Measurements from ENCODE around the gene KDM5B.
"Not testable (repeated sequence)": the region's sequence is repeated elsewhere in the genome, so short reads cannot be mapped to it uniquely, and the experiment has no call there.

KDM5B gene

DNA sequence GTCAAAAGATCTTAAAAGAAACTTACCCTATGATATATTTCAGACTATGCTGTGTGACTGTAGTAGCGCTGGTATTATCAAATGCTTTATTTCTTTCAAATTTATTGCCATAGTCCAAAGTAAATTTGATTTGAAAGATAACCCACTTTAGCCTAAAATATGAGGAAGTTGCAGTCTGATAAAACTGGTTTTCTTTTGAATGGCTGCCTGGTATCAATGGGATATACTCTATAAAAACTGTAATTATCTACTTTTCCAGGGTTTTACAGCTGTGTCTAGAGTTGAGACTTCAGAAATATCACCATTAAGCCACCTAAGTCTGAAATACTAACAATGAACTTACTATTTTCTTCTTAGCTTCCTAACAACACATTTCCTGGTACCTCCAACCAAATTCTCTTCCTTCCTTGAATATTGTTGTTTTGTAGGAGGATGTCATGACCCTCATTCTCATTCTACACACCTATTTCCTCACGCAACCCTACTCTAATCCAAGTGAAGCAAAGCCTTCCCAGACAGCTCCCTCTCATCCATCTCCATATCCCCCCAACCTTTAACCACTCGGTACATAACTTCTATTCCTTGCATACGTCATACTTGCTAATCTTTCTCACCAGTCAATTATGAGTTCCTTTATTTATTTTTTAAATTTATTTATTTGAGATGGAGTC, 17.0 kb downstream of the KDM5B start:
- no peak for DNase-seq

DNA sequence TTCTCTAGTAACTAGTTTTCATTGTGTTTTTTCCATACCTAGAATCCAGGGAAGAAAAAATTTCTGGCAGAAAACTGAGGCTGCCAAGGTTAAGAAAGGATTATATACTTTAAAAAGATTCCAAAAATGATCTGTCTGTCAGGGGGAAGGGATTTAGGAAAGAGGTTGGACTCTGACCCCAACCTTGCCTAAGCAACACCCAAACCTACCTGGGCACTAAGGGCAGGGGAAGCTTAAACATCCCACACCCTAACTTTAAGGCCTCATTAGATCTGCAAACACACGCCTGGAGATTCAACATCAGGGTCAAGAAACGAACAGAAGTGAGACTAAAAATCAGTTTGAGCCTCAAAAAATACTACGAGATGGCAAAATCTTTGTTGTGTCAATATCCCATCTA, 19.4 kb downstream of the KDM5B start:
- no peak for DNase-seq

DNA sequence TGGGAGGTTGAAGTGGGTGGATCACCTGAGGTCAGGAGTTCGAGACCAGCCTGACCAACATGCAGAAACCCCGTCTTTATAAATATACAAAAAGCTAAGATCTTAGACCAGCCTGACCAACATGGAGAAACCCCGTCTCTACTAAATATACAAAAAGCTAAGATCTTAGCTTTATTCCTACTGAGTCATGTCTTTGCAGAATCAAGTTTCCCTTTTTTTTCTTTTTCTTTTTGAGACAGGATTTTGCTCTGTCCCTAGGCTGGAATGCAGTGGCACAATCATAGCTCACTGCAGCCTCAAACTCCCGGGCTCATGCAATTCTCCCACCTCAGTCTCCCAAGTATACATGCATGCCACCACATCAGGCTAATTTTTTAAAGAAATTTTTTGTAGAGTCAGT, 21.4 kb downstream of the KDM5B start:
- DNase-seq = no peak

DNA sequence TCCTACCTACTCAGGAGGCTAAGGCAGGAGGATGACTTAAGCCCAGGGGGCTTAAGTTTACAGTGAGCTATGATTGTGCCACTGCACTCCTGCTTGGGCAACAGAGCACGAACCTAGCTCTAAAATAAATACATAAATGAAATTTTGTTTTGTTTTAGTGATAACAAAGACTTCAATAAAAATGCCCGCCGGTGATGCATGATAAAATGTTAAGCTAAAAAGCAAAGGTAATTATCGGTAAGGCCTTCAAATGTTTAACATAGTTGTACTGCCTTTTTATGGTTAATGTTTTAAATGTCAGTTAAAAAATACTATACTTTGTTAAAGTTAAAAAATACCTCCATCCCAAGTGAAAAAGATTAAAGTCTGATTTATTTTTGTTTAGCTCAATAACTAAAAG, 27.0 kb downstream of the KDM5B start:
- DNase-seq = no peak

DNA sequence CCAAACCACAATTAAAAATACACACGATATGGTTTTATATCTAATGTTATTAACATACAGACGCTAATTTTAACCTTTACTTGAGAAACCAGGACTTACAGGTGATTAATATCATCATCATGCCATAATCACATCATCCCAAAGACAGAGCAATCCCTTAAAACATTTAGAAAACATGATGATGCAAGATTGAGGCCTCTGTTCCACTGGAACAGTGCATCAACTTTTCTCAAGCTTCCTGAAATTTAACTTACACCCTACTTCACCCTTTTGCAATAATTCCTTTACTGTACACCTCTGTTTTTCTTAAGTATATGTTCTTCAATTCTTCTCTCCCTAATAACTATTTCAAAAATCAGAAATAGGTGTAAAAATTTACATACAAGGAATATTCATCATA, 38.1 kb downstream of the KDM5B start:
- no peak for DNase-seq

DNA sequence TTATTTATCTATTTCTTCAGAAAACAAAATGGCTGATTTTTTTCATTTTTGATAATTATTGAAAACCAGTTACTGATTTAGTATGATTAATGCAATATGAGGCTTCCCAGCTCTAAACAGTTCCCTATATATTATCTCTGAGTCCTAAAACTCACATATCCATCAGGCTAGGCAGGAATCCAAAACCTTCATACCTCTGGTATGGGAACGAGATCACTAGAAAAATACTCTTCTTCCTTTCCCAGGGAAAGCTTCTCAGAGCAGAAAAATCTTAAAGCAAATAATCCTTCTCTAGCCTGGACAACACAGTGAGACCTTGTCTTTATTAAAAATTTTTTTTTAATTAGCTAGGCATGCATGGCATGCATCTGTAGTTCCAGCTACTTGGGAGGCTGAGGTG, 42.5 kb downstream of the KDM5B start:
- no peak for DNase-seq

DNA sequence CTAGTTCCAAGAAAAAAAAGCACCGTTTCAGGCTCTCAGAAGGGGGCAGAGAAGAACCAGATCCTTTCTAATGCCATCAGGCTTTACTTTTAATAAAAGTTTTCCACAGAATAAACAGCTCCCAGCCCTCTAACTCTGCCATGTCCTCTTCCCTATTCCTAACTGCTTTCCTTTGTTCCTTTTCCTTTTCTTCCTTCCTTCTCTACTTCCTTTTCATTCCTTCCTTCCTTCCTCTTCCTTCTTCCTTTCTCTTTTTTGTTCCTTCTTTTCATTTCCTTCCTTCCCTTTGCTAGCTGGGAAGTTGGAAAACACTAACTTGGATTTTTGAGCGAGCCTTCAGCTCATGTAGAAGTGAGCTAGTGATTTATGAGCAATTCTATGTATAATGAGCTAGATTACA, 46.2 kb downstream of the KDM5B start:
- no peak for DNase-seq

DNA sequence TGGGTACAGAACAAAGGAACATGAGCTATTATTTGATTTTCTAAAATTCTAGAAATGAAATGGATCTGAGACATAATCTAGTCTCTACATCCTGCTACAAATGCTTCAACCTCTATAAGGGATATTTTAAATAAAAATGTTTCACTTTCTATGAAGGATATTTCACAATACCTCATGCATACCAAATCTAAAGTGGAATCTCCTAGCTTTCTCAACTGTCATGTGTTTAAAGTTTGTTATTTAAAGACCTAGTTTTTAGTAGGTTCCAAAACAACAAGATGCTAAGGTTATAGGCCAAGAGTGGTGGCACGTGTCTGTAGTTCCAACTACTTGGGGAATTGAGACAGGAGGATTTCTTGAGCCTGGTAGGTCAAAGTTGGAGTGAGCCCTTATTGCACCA, 47.6 kb downstream of the KDM5B start:
- DNase-seq = no peak

DNA sequence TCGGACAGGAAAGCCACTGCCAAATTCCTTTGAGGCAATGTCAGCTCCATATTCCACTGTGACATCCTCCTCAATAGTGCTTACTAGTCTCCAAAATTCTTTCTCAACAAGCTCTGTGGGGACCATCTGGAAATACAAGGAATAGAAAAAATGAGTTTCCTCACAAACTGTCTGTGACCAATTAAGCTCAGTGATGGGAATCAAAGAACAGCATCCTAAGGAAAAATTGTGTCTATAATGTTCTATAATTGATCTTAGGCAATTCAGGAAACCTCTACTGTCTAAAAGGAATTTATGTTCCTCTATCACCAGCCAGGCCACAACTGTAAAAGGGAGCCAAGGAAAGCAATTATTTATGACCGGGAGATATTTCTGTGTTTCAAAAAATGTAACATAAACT, 51.8 kb downstream of the KDM5B start:
- DNase-seq = no peak

DNA sequence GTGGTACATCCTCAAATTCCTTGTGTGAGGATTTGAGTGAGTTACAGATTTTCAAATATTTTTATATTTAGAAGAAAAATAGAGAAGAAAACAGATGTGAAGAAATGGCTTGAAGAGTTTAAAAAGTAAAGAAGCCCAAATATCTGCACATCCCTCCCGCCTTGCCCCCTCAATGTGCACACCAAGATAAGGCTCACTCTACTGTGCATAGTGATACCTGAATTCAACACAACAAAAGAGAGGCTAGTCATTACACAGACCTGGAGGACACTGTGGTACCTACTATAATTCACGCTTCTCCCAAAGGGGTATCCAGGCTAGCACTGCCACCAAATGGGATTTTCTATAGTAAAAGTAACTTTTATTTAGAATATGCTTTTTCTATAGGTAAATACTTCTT, 53.9 kb downstream of the KDM5B start:
- no peak for DNase-seq

DNA sequence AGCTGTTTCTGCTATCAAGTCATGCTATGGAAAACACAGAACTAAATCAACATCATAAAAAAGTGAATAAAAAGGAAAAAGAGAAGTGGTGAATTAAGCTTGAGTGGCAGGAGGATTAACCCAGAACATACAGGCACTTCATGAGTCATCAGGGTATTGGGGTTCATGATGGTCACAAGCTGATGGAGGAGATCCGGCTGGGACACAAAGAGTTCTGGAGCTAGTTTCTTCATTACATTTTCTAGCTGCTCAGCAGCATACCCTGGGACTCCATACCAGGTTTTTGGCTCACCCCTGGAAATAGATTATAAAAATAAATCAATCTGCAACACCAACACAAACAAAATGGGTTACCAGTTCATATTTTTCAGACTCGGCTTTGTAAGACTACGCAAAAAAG, 55.4 kb downstream of the KDM5B start:
- no peak for DNase-seq

DNA sequence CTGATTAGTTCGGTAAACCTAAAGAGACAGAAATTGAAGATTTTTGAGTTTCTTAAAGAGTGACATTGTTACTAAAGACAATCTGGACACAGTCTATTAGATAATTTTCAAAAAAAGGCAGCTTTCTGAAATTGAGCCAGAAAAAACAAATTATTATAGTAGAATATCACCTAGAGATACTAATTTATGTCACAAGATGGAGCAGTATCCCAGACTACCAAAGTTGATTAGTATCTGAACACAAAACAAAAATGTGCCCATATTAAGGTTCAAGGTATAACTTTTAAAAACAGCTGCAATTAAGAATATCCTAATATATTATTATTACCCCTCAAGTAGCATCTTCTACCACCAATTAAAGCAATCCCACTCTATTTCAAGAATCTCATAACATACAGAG, 57.5 kb downstream of the KDM5B start:
- DNase-seq = no peak

DNA sequence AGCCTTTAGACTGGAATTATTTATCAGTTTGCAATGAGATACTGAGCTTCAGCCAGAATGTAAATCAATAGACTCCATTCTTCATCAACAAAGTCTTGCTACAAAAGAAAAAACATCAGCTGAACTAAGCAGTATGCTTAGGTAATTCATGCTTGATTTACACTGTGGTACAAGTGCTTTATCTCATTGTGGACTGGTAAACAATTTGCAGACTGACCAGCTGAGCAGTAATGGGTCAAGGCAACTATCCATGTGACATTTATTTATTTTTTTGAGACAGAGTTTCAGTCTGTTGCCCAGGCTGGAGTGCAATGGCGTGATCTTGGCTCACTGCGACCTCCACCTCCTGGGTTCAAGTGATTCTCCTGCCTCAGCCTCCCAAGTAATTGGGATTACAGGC, 58.2 kb downstream of the KDM5B start:
- DNase-seq = no peak

DNA sequence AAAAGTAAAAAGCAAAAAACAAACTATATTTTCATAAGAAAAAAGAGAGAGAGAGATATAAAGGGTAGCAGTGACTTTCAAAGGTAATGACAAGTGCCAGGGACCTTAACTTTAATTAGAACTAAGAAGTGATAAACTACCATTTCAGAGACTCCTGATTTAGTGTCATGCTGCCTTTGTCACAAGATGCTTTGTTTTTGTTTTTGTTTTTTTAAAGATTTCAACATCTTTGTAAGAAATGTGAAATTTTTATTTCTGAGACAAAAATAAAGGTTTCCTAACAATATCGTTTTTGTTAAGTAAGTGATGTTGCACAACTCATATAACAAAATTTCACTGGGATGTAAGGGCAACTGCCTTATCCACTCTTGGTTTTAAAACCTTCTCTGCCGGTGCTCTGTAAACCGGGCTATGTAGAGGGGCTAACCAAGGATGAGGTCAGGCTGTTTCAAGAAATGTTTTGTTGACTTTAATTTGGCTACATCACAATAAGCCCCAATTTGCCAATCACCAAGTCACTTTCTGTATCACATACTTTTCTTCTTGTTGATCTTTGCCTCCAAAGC, 62.8 kb downstream of the KDM5B start:
- DNase-seq = no peak

DNA sequence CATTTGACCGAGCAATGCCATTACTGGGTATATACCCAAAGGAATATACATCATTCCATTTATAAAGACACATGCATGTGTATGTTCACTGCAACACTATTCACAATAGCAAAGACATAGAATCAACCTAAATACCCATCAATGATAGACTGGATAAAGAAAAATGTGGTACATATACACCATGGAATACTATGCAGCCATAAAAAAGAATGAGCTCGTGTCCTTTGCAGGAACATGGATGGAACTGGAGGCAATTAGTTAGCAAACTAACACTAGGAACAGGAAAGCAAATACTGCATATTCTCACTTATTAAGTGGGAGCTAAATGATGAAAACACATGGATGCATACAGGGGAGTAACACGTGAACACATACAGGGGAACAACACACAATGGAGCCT, 63.5 kb downstream of the KDM5B start:
- not testable (repeated sequence) for DNase-seq

DNA sequence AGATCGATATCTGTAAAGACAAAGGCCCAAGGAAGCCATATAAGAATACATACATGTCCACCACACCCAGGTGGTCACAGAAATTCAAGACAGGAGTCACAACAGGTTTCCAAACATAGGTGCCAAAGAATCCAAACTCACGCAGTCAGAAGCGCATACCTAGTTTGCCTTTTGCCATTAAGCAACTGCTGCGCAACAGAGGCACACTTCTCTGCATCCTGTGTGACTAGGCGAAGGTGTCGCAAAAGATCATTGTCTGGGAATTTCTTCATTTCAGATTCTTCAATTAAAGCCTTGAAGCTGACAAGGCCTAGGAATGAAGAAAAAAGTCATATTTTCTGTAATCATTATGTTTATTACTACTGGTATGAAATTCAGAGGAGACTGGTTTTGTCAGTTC, 65.7 kb downstream of the KDM5B start:
- no peak for DNase-seq

DNA sequence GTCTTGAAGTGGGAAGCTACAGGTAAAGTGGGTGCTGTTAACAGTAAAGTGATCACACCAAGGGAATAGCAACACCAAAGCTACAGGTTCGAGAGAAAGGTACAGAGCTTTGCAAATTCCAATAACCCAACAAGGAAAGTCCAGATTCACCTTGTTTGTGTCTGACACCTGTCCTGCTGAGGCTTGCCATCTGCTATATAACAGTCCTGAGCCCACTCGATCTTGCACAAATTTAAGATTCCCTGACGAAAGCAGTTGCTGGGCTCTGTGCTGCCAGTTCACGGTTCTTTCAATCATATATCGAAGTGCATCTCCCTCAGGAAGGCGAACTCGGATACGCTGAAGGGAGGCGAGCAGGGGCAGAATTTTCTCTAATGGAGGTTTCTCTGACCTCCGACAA, 75.0 kb downstream of the KDM5B start:
- DNase-seq = no peak

DNA sequence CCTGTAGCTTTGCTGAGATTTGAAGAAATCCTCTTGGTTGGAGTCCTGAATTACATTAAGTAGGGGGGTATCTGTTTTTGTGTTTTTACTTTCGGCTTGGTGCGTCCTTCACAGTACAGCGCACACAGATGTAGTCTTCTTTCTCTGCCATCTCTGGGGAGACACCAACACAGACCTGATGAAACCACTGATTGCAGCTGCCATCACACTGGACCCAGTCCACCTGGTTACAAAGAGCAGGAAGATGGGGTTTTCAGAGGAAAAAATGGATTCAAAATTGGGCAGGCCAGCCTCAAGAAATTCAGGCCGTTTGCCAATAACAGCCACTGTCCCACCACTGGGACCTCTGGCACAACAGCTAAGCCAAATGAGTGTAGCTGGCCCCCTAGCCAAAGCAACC, 79.3 kb downstream of the KDM5B start:
- no peak for DNase-seq

DNA sequence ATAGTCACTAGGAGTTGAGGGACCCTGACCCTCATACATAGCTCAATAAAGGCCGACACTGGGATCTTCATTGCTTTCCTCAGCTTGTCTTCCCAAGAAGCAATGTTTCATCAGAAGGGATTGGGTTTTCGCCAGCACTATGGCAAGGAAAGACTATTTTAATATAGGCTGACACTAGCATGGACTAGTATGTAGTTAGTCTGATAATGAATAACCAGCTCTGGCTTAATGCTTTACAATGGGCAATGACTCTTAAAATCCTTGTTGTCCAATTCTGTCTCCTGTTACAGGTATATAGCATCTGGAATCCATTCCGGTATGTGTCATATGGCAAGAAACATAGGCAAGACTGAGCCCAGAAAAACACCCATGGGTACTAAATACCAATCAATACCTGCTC, 82.7 kb downstream of the KDM5B start:
- no peak for DNase-seq

DNA sequence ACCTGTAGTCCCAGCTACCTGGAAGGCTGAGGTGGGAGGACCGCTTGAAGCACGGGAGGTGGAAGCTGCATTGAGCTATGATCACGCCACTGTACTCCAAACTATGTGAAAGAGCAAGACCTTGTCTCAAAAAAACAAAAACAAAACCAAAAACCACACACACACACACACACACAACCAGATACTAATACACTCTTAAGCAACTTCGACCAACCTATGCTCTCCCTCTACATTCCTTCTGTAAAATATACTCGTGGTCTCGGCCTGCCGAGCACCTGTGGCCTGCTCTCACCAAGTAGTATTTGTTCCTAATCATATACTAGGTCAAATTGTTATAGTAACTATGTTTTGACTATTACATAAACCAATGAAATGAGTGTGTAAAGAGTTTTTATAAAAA, 84.5 kb downstream of the KDM5B start:
- DNase-seq = no peak

DNA sequence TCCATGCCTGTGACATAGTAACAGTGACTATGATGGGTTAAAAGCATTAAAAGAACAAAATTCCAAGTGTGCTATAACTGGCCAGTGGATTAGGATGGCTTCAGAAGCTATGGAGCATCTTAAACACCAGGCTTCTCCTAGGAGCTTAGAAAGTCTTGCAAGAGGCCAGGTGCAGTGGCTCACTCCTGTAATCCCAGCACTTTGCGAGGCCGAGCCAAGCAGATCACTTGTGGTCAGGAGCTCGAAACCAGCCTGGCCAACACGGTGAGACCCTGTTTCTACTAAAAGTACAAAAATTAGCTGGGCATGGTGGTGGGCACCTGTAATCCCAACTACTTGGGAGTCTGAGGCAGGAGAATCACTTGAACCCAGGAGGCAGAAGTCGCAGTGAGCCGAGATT, 85.2 kb downstream of the KDM5B start:
- DNase-seq = not testable (repeated sequence)

DNA sequence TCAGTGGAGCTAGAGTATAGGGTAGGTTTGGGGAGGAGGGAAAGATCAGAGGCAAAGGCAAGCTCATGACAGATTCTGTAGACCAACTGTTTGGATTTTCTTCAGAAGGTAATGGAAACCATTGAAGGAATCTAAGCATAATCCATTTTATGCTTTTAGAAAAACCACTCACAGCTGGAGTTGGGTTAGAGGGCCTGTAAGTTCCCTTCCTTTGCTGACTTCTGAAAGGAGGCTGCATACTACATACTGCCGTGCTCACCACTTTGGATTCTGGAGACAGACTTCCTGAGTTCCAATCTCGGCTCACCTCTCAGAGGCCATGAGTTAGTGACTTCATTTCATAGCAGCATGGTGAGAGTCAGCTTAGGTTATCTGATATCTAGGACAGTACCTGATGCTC, 91.6 kb downstream of the KDM5B start:
- DNase-seq = no peak

DNA sequence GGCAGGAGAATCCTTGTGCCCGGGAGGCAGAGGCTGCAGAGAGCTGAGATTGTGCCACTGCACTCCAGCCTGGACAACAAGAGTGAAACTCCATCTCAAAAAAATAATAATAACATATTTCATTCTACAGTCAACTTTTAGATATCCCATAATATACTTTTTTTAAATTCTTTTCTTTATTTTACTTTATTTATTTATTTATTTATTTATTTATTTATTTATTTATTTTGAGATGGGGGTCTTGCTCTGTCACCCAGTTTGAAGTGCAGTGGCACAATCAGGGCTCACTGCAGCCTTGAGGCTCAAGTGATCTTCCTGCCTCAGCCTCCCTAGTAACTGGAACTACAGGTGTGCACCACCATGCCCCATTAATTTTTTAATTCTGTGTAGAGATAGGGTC, 94.0 kb downstream of the KDM5B start:
- not testable (repeated sequence) for DNase-seq

DNA sequence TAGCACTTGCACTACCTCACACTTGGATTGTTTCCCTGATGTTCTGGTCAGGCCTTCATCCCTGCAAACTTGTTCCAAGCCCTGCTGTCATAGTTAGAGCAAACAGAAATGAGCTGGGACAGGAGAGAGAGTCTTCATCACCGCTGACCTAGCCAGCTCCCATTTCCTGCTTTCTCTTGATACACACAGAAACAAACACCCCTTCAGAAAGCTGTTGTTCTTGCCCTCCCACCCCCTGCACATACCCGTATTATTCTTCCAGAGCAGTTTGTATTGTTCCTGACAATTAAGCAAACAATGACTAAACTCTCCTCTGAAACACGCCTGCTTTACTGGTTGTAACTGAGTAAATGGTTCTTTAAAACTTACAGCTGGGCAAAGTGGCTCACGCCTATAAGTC, 95.1 kb downstream of the KDM5B start:
- DNase-seq = no peak

DNA sequence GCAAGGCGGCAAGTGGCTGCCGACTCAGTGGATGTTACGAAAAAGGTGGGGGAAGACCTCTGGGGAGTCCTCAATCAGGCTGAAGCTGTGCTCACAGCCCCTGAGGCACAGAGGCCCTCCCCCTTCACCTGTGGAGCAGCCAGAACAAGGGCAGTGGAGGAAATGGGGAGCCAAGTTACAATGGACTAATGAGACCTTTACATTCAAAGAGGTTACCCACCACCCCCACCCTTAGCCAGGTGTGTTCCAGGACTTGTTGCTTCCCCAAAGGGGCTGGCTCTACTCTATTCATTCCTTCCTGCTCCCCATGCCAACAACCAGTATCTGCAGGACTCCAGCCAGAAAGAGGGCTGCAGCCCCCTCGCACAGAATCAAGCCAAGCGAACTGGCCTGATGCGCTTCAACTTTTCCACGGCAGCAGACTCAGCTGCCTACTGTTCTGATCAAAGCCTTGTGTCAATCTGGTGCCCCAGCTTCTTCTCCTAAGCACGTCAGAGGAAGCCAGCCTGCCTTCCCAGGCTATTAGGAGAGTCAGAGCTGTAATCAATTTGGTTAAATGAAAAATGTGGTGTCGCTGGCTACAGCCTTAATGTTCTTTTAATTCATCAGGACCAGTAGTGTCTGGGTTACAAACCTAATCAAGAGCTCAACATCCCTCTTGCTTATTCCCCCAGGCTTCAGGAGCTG, 96.1 kb downstream of the KDM5B start:
- no peak for DNase-seq

All from DMS79 treated with DMSO at 0.1 percent for 48 hours (cell line).